Middle frontal gyrus (tissue), 1 donor: Measurements from ENCODE around the gene SVIL.
"Not testable (repeated sequence)": the region's sequence is repeated elsewhere in the genome, so short reads cannot be mapped to it uniquely, and the experiment has no call there.

Experiments used
- DNase-seq: peaks from one replicate; pipeline ENCODE4 v3.0.0-alpha.2; 2015; ENCODE audit warnings: low spot score; ENCODE audit errors: extremely low spot score

The SVIL gene

GRCh38 chr10:29542723-29543122 is 92.0 kb downstream of the SVIL start:
- DNase-seq, result no peak

- DNase-seq, result no peak
Observed at GRCh38 chr10:29541422-29542210, 93.2 kb downstream of the SVIL start.

GRCh38 chr10:29540016-29540415 is 94.8 kb downstream of the SVIL start:
- DNase-seq, result no peak

- no peak for DNase-seq
Observed at GRCh38 chr10:29539412-29539811, 95.4 kb downstream of the SVIL start.

GRCh38 chr10:29537799-29538198 is 97.0 kb downstream of the SVIL start:
- DNase-seq, result no peak

- not testable (repeated sequence) for DNase-seq
Observed at GRCh38 chr10:29536691-29537090, 98.1 kb downstream of the SVIL start.

GRCh38 chr10:29535778-29536453 is 98.9 kb downstream of the SVIL start:
- DNase-seq, result no peak

- no peak for DNase-seq
Observed at GRCh38 chr10:29535012-29535777, 99.6 kb downstream of the SVIL start.

- no peak for DNase-seq
Observed at GRCh38 chr10:29534590-29534989, 100.2 kb downstream of the SVIL start.

- DNase-seq, result no peak
Observed at GRCh38 chr10:29533696-29534285, 101.0 kb downstream of the SVIL start.

GRCh38 chr10:29533046-29533445 is 101.7 kb downstream of the SVIL start:
- DNase-seq, result no peak

GRCh38 chr10:29532256-29532878 is 102.4 kb downstream of the SVIL start:
- DNase-seq, result no peak

GRCh38 chr10:29530112-29530976 is 104.4 kb downstream of the SVIL start:
- no peak for DNase-seq

- no peak for DNase-seq
Observed at GRCh38 chr10:29529146-29529545, 105.6 kb downstream of the SVIL start.

GRCh38 chr10:29525762-29526161 is 109.0 kb downstream of the SVIL start:
- no peak for DNase-seq

GRCh38 chr10:29524720-29525119 is 110.1 kb downstream of the SVIL start:
- no peak for DNase-seq

GRCh38 chr10:29524294-29524693 is 110.5 kb downstream of the SVIL start:
- DNase-seq, result no peak

GRCh38 chr10:29522918-29523317 is 111.9 kb downstream of the SVIL start:
- DNase-seq, result no peak

- no peak for DNase-seq
Observed at GRCh38 chr10:29522061-29522855, 112.5 kb downstream of the SVIL start.
